Stomach smooth muscle (tissue), 2 donors: ENCODE measurements around the gene PAX1.

ENCODE experiments used
- H3K27ac ChIP-seq: one replicate; pipeline ENCODE4 v1.7.0; 2013; ENCODE audit warnings: mild to moderate bottlenecking, low read length, inconsistent platforms
- H3K27me3 ChIP-seq, 2 donors: one replicate each; pipeline ENCODE4 v1.7.0; 2013; ENCODE audit warnings: low read length in 2 of 2; ENCODE audit not compliant: insufficient read depth in 2 of 2, control insufficient read depth in 1 of 2
- H3K36me3 ChIP-seq, 2 donors: one replicate each; pipeline ENCODE4 v1.7.0; 2013; ENCODE audit warnings: low read length in 2 of 2; ENCODE audit not compliant: control insufficient read depth in 2 of 2, insufficient read depth in 2 of 2
- H3K4me1 ChIP-seq: one replicate; pipeline ENCODE4 v1.7.0; 2013; ENCODE audit warnings: low read length; ENCODE audit not compliant: control insufficient read depth, insufficient read depth
- H3K4me3 ChIP-seq, 2 donors: one replicate each; pipeline ENCODE4 v1.7.0; 2013; ENCODE audit warnings: low read length in 2 of 2
- H3K9ac ChIP-seq, 2 donors: one replicate each; pipeline ENCODE4 v1.7.0; 2013; ENCODE audit warnings: low read length in 2 of 2, mild to moderate bottlenecking in 1 of 2
- H3K9me3 ChIP-seq, 2 donors: one replicate each; pipeline ENCODE4 v1.7.0; 2013; ENCODE audit warnings: low read length in 2 of 2; ENCODE audit not compliant: control insufficient read depth in 2 of 2
- donor health status: healthy.
- donor health status: Pancreatic carcinoma.

PAX1 gene

DNA sequence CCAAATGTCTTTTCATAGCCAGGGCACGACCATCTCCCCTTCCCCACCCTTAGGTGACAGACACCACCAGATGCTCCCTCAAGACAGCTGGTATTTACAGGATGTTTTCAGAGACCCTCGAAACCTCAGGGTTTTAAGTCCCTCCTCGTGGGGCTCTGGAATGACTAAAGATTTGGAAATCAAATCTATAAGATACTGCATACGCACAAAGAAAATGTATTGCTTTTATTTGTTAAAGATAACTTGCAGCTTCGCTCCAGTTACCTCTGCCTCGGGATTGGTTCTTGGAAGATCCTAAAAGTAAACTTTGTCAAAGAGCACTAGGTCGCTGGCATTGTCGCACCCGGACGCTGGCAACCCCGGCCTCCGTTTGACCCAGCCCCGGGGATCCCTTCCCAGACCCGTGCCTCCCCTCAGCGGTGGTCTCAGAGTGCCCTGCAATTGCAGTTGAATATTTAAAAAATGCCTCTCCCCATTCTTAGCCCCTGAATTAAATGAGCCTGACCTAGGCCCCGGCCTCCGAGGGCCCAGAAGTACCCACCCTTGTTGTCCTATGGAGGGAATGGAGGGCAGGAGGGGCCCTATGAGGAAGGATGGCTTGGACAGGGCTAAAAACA lies 7.1 kb downstream of the PAX1 start:
- Histone ChIP-seq H3K9ac (no peak overlapping the region), H3K27me3 (peaks cover 47% of the 10 kb centered on the region in 2 donors), H3K4me1 (no peaks in the 10 kb centered on the region), H3K27ac (no peak overlapping the region), H3K4me3 (no peak overlapping the region), H3K9me3 (no peaks in the 10 kb centered on the region), H3K36me3 (no peaks in the 10 kb centered on the region)

DNA sequence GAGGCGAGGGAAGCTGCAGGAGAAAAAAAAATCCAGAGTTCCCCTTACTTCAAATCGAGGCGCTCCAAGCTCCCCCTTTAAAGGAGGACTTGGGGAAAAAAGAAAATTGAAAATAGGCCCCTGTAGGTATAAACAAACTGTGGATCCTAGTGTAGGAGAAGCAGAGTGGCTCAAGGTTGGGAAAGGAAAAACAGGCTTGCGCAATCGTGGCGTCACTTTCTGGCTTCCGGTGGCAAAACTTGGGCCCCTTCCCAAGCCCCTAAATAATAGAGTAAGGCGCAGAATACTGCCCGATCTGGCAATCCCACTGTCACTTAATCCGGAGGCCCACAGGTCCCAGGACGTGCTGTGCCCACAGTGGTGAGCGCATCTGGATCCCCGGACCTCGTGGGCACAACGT lies 8.0 kb downstream of the PAX1 start:
- H3K27me3 ChIP-seq, result peaks cover 37 to 38% of the 10 kb centered on the region in 2 donors
- no peak overlapping the region for H3K9ac ChIP-seq
- H3K36me3 ChIP-seq, result no peaks in the 10 kb centered on the region
- H3K27ac ChIP-seq, result no peak overlapping the region
- H3K4me3 ChIP-seq, result no peak overlapping the region
- no peaks in the 10 kb centered on the region for H3K4me1 ChIP-seq
- no peaks in the 10 kb centered on the region for H3K9me3 ChIP-seq

DNA sequence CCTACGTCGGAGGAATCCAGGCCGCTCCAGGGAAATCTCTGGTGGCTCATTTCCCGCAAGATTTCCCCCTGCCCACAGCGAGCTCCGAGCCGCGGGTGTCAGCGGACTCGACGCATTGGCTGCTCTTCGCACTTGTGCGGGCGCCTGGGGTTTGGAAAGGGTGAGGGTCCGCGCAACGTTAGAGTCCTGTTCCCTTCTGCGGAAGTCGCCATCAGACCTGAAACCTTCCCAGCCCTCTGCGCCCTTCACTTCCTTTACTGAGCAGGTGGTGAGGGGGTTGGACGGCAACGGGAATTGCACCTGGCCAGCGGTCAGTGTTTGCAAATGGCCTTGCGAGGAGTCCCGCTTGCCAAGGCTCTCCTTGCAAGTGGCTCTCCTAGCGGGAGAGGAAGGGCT lies 8.4 kb downstream of the PAX1 start:
- no peak overlapping the region for H3K4me3 ChIP-seq
- no peak overlapping the region for H3K27ac ChIP-seq
- no peaks in the 10 kb centered on the region for H3K4me1 ChIP-seq
- H3K27me3 ChIP-seq, result peaks cover 34 to 35% of the 10 kb centered on the region in 2 donors
- no peak overlapping the region for H3K9ac ChIP-seq
- no peaks in the 10 kb centered on the region for H3K9me3 ChIP-seq
- no peaks in the 10 kb centered on the region for H3K36me3 ChIP-seq

DNA sequence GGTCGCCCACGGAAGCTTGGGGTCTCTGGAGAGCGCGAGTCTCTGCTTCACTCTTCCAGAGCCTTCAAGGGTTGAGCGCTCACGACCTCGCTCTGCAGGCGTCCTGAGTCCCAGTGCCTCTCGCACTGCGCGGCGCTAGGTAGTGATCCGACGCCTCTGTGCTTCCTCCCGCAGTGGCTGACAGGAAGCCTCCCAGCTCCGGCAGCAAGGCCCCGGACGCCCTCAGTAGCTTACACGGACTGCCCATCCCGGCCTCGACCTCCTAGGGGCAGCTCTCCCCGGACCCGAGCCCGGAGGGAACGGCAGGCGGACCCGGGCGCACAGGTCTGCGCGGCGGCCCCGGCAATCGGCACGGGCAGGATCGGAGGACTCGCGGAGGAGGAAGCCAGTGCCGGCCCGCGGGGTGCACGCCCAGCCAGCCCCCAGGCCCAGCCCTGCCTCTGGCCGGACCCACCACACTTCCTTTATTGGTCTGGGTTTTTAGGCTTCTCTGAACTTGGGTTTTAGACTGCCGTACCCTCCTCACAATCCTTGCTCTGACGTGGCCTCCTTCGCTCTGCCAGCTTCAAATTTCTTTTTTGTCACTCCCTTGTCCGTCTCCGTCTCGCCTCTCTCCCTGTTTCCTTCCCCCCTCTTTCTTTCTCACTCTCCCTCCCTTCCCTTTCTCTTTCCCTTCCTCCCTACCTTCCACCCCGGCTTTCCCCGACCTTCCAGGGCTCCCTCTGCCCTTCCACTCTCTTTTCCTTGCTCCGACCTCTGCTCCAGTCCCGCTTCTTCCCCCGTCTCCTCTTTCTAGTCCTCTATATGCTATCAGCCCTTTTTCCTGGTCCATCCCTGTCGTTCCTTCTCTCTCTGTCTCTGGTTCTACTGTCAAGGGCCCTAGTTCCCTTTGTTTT lies 9.1 kb downstream of the PAX1 start:
- H3K4me3 ChIP-seq, result no peak overlapping the region
- H3K27me3 ChIP-seq, result peaks cover 31 to 32% of the 10 kb centered on the region in 2 donors
- no peaks in the 10 kb centered on the region for H3K9me3 ChIP-seq
- no peak overlapping the region for H3K9ac ChIP-seq
- H3K4me1 ChIP-seq, result no peaks in the 10 kb centered on the region
- H3K36me3 ChIP-seq, result no peaks in the 10 kb centered on the region
- no peak overlapping the region for H3K27ac ChIP-seq

DNA sequence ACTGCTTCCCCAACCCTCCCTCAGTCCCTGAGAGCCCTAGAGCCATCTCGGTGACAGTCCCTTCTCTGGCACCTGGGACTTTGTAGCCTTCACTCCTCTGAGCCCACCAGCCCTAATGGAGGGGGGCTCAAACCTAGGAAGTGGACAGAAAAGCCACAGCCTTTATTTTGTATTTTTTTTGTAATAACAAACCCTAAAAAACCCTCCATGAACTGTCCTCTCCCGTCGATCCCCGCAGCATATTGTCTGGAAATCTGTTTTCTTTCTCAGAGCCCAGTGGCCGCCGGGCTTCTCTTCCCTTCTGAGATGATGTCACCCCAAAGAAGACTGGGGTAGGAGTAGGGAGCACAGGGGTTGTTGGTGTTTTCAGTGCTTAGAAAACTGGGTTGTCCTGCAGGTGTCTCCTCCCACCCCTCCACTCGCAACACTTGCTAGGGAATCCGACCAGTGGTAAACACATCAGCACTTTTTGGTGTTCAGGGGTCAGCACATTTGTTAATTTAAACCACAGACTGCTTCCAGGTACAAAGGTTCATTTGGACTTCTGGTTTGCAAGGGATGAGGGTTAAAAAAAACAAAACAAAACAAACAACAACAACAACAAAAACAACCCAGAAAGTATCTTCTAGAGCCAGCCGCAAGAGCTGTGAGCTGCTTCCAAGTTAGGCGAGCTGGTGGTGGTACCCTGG lies 9.9 kb downstream of the PAX1 start:
- Histone ChIP-seq H3K9me3 (no peaks in the 10 kb centered on the region), H3K27me3 (peaks cover 25 to 31% of the 10 kb centered on the region in 2 donors), H3K36me3 (no peaks in the 10 kb centered on the region), H3K4me1 (no peaks in the 10 kb centered on the region), H3K27ac (no peak overlapping the region), H3K4me3 (no peak overlapping the region), H3K9ac (no peak overlapping the region)

DNA sequence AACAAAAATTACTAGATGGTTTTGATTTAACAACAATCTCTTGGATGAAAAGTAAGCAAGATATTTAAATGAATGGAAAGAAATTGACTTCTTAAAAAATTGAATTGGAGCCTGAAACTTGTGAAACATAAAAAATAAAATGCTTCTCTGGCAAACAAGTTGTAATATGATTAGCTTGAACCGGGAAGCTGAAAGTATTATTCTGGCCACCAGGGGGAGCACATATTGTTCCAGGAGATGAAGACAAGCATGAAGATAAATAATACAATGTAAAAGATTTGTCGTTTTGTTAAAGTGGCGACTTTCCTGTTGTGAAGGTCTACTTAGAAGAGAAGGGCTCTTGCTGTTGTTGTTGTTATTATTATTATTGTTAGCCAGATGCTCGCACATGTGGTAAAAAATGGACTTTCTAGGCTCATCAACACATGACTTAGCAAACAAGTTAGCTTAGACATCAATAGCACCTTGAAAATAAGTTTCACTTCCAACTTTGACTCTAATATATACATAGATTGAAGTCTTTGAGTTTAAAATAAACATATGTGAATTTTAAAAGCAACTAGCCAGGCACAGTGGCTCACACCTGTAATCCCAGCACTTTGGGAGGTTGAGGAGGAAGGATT lies 14.2 kb downstream of the PAX1 start:
- H3K9ac ChIP-seq, result no peak overlapping the region
- H3K36me3 ChIP-seq, result no peaks in the 10 kb centered on the region
- H3K4me1 ChIP-seq, result no peaks in the 10 kb centered on the region
- H3K27ac ChIP-seq, result no peak overlapping the region
- H3K27me3 ChIP-seq, result peaks cover 10 to 14% of the 10 kb centered on the region in 2 donors
- no peaks in the 10 kb centered on the region for H3K9me3 ChIP-seq
- no peak overlapping the region for H3K4me3 ChIP-seq

DNA sequence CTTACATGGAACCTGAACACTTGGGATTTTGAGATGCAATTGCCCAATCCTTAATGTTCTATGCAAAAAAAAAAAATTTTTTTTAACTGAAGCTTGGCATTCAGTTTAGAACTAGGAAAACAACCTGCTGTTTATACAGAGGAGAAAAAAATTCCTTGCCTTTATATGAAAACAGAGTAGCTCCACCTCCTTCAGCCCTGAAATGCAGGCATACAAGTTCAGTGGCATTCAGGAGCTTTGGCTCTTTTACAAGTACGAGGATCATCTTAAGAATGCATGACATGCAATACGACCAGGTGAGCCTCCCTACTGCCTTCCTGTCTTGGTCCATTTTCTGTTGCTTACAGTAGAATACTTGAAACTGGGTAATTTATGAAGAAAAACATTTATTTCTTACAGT lies 20.4 kb downstream of the PAX1 start:
- H3K4me3 ChIP-seq, result no peak overlapping the region
- no peak overlapping the region for H3K9ac ChIP-seq
- no peaks in the 10 kb centered on the region for H3K4me1 ChIP-seq
- no peaks in the 10 kb centered on the region for H3K27me3 ChIP-seq
- no peaks in the 10 kb centered on the region for H3K9me3 ChIP-seq
- H3K27ac ChIP-seq, result no peak overlapping the region
- H3K36me3 ChIP-seq, result no peaks in the 10 kb centered on the region

DNA sequence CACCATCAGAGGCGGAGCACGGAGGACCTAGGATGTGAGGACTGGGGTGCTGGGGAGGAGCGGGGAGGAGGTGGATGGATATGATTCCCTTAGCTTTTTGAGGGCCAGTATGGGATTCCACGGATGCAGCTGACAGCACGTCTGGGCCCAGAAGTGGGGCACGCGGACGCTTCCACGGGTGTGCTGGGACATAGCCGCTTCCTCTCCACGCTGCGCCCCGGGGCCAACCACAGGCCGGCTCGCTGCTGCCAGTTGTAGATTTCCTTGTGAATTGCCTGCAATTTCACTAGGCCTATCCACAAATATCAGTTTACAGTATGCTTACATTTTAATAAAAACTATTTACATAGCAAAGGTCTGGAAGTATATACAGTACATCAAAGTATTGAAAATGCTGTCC lies 23.9 kb downstream of the PAX1 start:
- Histone ChIP-seq H3K9ac (no peak overlapping the region), H3K27ac (no peak overlapping the region), H3K4me3 (no peak overlapping the region), H3K36me3 (no peaks in the 10 kb centered on the region), H3K4me1 (no peaks in the 10 kb centered on the region), H3K27me3 (no peaks in the 10 kb centered on the region), H3K9me3 (no peaks in the 10 kb centered on the region)

DNA sequence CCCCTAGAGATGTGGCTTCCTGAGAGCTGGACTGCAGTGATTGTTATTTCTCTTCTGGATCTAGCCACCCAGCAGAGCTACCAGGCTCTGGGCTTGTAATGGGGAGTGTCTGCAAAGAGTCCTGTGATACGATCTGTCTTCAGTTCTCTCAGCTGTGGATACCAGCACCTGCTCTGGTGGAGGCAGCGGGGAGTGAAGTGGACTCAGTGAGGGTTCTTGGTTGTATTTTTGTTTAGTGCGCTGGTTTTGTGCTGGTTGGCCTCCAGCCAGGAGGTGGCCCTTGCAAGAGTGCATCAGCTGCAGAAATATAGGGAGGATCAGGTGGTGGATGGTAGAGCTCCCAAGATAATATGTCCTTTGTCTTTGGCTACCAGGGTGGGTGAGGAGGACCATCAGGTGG lies 33.7 kb downstream of the PAX1 start:
- Histone ChIP-seq H3K27me3 (no peaks in the 10 kb centered on the region), H3K4me3 (no peak overlapping the region), H3K9me3 (peaks cover 0 to 7% of the 10 kb centered on the region in 2 donors), H3K27ac (no peak overlapping the region), H3K36me3 (no peaks in the 10 kb centered on the region), H3K9ac (no peak overlapping the region), H3K4me1 (no peaks in the 10 kb centered on the region)

DNA sequence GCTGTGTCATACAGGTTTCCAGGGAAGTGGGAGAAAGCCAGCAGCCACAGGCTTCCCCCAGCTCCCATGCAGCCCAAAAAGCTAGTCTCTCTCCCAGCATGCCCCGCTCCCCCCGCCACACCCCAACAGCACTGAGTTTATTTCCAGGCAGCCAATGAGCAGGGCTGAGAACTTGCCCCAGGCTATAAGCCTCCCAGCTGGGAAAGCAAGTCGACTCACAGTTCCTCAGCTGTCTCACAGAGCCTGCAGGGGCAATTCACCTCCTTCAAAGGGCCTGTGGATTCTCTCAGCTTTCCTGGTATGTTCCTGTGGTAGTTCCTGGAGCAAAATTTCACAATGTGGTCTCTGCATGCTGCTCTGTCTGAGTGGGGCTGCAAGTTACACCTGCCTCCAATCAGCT lies 34.2 kb downstream of the PAX1 start:
- Histone ChIP-seq H3K36me3 (no peaks in the 10 kb centered on the region), H3K4me1 (no peaks in the 10 kb centered on the region), H3K9me3 (peaks cover 0 to 7% of the 10 kb centered on the region in 2 donors), H3K27me3 (no peaks in the 10 kb centered on the region), H3K4me3 (no peak overlapping the region), H3K27ac (no peak overlapping the region), H3K9ac (no peak overlapping the region)
